Measurements from ENCODE around the gene FHIT. TPM values are rescaled to one million over a fixed set of nuclear protein-coding genes. Genes with fewer than 3 reads are reported as not detected.
A peak's percentile ranks its signal among the peaks of the same experiment; 100 is the strongest.

FHIT gene
- total RNA-seq, 4 donors from 2014 or later = 3.5 to 17.0 (median 16.7) TPM

- DNase-seq = peak in 2 of 3 donors; percentile 17 to 63
- no peaks in the 10 kb centered on the region for H3K36me3 ChIP-seq
Measured at GRCh38 chr3:59709702-59710553, 1541.3 kb downstream of the FHIT start.

GRCh38 chr3:59708202-59708601, 1543.0 kb downstream of the FHIT start:
- TF ChIP-seq CTCF (IDR thresholded peaks at IDR 0.05) (no peak), POLR2A (IDR thresholded peaks at IDR 0.05) (no peak)
- H3K4me1 ChIP-seq = no peaks in the 10 kb centered on the region

More at GRCh38 chr3:59709702-59710553, 1541.3 kb downstream of the FHIT start:
- Histone ChIP-seq H3K27ac (no peak overlapping the region), H3K4me1 (no peaks in the 10 kb centered on the region), H3K4me3 (no peak overlapping the region), H3K27me3 (no peaks in the 10 kb centered on the region), H3K9me3 (no peaks in the 10 kb centered on the region)
- TF ChIP-seq POLR2A (IDR thresholded peaks at IDR 0.05) = no peak
- no peak for TF ChIP-seq CTCF (IDR thresholded peaks at IDR 0.05)

GRCh38 chr3:59704292-59704691, 1547.0 kb downstream of the FHIT start:
- Histone ChIP-seq H3K27me3 (no peaks in the 10 kb centered on the region), H3K36me3 (no peaks in the 10 kb centered on the region), H3K27ac (no peak overlapping the region), H3K4me3 (no peak overlapping the region), H3K9me3 (no peaks in the 10 kb centered on the region), H3K4me1 (no peaks in the 10 kb centered on the region)
- TF ChIP-seq POLR2A (IDR thresholded peaks at IDR 0.05) (no peak), CTCF (IDR thresholded peaks at IDR 0.05) (no peak)
- DNase-seq = no peak

More at GRCh38 chr3:59708202-59708601, 1543.0 kb downstream of the FHIT start:
- H3K27ac ChIP-seq = no peak overlapping the region
- H3K36me3 ChIP-seq = no peaks in the 10 kb centered on the region
- DNase-seq = no peak
- H3K27me3 ChIP-seq = no peaks in the 10 kb centered on the region
- H3K9me3 ChIP-seq = no peaks in the 10 kb centered on the region
- no peak overlapping the region for H3K4me3 ChIP-seq

GRCh38 chr3:59699648-59700320, 1551.5 kb downstream of the FHIT start:
- Histone ChIP-seq H3K27me3 (no peaks in the 10 kb centered on the region), H3K4me1 (no peaks in the 10 kb centered on the region), H3K4me3 (no peak overlapping the region), H3K27ac (no peak overlapping the region), H3K9me3 (no peaks in the 10 kb centered on the region), H3K36me3 (no peaks in the 10 kb centered on the region)
- TF ChIP-seq CTCF (IDR thresholded peaks at IDR 0.05) = no peak
- no peak for TF ChIP-seq POLR2A (IDR thresholded peaks at IDR 0.05)
- no peak for DNase-seq

Small RNA genes within 50 kb of the gene (small RNA-seq; reads per million reads assigned to genes)
- gene MIR548BB (0 reads per million in 2 donors), gene RF00012 (0 reads per million in 2 donors)

Measured in Peyer's patch (tissue), 4 donors.